OCI-LY7 (cell line): ENCODE results near the gene GOLIM4.

ENCODE experiments used
- EZH2phosphoT487 ChIP-seq: fragments of 200-600 bp; sonication (generic); IDR thresholded peaks from 2 replicates; pipeline ENCODE4 v1.6.1; 2018; ENCODE audit warnings: low read depth, borderline replicate concordance, mild to moderate bottlenecking, mixed run types, antibody characterized with exemption, low read length, moderate library complexity, mixed read lengths
- TF ChIP-seq, protein P1 (sequence below): fragments of 200-600 bp; sonication (generic); conservative IDR thresholded peaks from 2 replicates; pipeline ENCODE4 v1.5.1; 2014; ENCODE audit warnings: mild to moderate bottlenecking, antibody characterized with exemption, low read length, moderate library complexity, mixed read lengths

DNA sequence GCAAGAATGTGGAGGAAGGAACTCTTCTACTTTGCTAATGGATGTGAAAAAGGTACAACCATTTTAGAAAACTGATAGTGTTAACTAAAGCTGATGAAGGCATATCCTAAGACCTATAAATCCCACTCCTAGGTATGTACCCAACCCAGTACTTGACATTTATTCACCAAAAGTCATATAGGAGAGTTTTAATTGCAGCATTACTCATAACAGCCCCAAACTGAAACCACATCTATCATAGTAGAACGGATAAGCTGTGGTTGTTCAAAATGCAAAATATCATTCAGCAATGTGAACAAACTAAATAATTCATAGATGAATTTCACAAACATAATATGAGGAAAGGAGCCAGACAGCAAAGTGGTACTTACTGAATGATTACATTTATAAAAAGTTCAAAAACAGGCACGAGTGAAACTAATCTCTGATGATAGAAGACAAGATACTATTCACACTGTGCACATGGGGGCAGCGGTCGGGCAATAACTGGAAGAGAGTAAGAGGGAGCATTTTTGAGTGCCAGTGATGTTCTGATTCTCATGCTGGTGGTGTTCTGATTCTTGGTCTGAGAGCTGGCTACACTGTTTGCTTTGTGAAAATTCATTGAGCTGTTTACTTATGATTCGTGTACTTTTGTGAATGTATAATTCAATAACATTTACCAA, 34.3 kb downstream of the GOLIM4 start:
- TF ChIP-seq, protein P1, sequence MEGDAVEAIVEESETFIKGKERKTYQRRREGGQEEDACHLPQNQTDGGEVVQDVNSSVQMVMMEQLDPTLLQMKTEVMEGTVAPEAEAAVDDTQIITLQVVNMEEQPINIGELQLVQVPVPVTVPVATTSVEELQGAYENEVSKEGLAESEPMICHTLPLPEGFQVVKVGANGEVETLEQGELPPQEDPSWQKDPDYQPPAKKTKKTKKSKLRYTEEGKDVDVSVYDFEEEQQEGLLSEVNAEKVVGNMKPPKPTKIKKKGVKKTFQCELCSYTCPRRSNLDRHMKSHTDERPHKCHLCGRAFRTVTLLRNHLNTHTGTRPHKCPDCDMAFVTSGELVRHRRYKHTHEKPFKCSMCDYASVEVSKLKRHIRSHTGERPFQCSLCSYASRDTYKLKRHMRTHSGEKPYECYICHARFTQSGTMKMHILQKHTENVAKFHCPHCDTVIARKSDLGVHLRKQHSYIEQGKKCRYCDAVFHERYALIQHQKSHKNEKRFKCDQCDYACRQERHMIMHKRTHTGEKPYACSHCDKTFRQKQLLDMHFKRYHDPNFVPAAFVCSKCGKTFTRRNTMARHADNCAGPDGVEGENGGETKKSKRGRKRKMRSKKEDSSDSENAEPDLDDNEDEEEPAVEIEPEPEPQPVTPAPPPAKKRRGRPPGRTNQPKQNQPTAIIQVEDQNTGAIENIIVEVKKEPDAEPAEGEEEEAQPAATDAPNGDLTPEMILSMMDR: peak; percentile 55
- no peak for TF ChIP-seq EZH2phosphoT487
